Upper lobe of left lung (tissue), 6 donors: ENCODE measurements around the gene ASCC2. TPM values are rescaled to one million over a fixed set of nuclear protein-coding genes. Genes with fewer than 3 reads are reported as not detected.

Experiments
- ATAC-seq, 2 donors: fragments of 200-7000 bp; cut with Tn5 transposase; one replicate each; pipeline ENCODE4 v1.9.1; 2022; ENCODE audit warnings: mild to moderate bottlenecking in 2 of 2, moderate library complexity in 2 of 2; ENCODE audit not compliant: low FRiP score in 2 of 2
- DNase-seq, 2 donors: peaks; one replicate each; pipeline ENCODE4 v3.0.0-alpha.2; 2019 to 2020
- H3K27ac ChIP-seq, 4 donors: fragments of 200-600 bp; sonication (generic); one replicate each; pipeline ENCODE4 v1.5.1; 2016 to 2019
- H3K27me3 ChIP-seq, 4 donors: fragments of 200-600 bp; sonication (generic); one replicate each; pipeline ENCODE4 v1.5.1; 2017 to 2019
- H3K36me3 ChIP-seq, 4 donors: fragments of 200-600 bp; sonication (generic); one replicate each; pipeline ENCODE4 v1.5.1; 2016 to 2019
- H3K4me1 ChIP-seq, 4 donors: fragments of 200-600 bp; sonication (generic); one replicate each; pipeline ENCODE4 v1.5.1; 2018 to 2019
- H3K4me3 ChIP-seq, 4 donors: fragments of 200-600 bp; sonication (generic); one replicate each; pipeline ENCODE4 v1.5.1; 2017 to 2019; ENCODE audit warnings: mild to moderate bottlenecking in 2 of 4, moderate library complexity in 1 of 4
- H3K9me3 ChIP-seq, 4 donors: fragments of 200-600 bp; sonication (generic); one replicate each; pipeline ENCODE4 v1.5.1; 2018 to 2019
- CTCF ChIP-seq, 6 experiments: fragments of 450-650 bp in 4 of 6; fragments of 200-600 bp in 2 of 6; sonication (generic) in 2 of 6; IDR thresholded peaks; one replicate each; pipeline ENCODE4 v1.5.1; 2016 to 2019; ENCODE audit warnings: antibody characterized with exemption in 6 of 6
- EP300 ChIP-seq, 4 donors: sonication (generic); formaldehyde crosslinking; IDR thresholded peaks; one replicate each; pipeline ENCODE4 v1.5.1; 2017; ENCODE audit warnings: antibody characterized with exemption in 4 of 4, control low read depth in 2 of 4
- POLR2A ChIP-seq, 4 donors: fragments of 450-650 bp; IDR thresholded peaks; one replicate each; pipeline ENCODE4 v1.5.1; 2016 to 2017; ENCODE audit warnings: antibody characterized with exemption in 4 of 4, mild to moderate bottlenecking in 2 of 4
- POLR2AphosphoS5 ChIP-seq, 2 donors: sonication (generic); formaldehyde crosslinking; IDR thresholded peaks; one replicate each; pipeline ENCODE4 v1.5.1; 2017; ENCODE audit warnings: antibody characterized with exemption in 2 of 2
- WGBS, 2 donors: methylation state at CpG; one replicate each; pipeline ENCODE4 v1.1.5; 2017 to 2018; 5-methylcytosine and 5-hydroxymethylcytosine counted together
- total RNA-seq, 6 donors: library from RNA; depleted of rRNA in 4 of 6; stranded (reverse); fragments of >200 nt in 4 of 6; gene quantifications; one replicate each; pipeline versions ENCODE4 v1.1.0 to v1.2.1, GENCODE V29; 2016 to 2021
- donor health status: DM: no; HTN: no; CAD: no; lungs with moderate emphysema.
- donor health status: DM: no; HTN: yes; CAD: no; lungs with severe emphysema.

ASCC2 gene
- total RNA-seq, 6 donors from 2014 or later: 42.3 to 129 (median 64.3) TPM

- H3K4me3 ChIP-seq: no peak overlapping the region
- H3K4me1 ChIP-seq: peaks cover 10 to 35% (median 18%) of the 10 kb centered on the region in 4 donors
- TF ChIP-seq EP300 (IDR thresholded peaks at IDR 0.05): no peak
- no peak for TF ChIP-seq CTCF (IDR thresholded peaks at IDR 0.05)
- no peak for TF ChIP-seq POLR2AphosphoS5 (IDR thresholded peaks at IDR 0.05)
- no peak for TF ChIP-seq POLR2A (IDR thresholded peaks at IDR 0.05)
- peaks cover 18 to 89% (median 48%) of the 10 kb centered on the region in 4 donors for H3K36me3 ChIP-seq
- no peaks in the 10 kb centered on the region for H3K9me3 ChIP-seq
- no peak overlapping the region for H3K27ac ChIP-seq
- 78 to 87% methylated on average over 3 of the region's 3 CpGs for WGBS, 2 donors
- H3K27me3 ChIP-seq: no peaks in the 10 kb centered on the region
- ATAC-seq (no peak), DNase-seq (no peak)
Observed at GRCh38 chr22:29813563-29813962, 24.5 kb downstream of the ASCC2 start.

DNA sequence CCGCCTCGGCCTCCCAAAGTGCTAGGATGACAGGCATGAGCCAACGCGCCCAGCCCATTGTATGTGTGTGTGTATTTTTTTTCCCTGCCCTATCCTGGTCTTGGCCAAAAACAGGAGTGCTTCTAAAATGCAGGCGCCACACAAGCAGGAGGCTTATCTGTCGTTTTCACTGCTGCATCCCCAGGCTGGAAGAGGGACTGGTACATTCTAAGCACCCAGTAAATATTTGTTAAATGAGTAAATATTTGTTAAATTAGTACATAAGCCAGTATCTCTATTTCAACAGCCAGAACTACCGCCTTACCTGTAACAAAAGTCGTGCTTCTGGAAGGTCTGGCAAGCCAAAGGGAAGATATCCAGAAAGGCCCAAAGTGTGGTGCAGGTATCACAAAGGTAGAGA lies 24.9 kb downstream of the ASCC2 start:
- Histone ChIP-seq H3K9me3 (no peaks in the 10 kb centered on the region), H3K4me3 (no peak overlapping the region), H3K27ac (no peak overlapping the region), H3K27me3 (no peaks in the 10 kb centered on the region), H3K36me3 (peaks cover 21 to 89% (median 51%) of the 10 kb centered on the region in 4 donors), H3K4me1 (peaks cover 10 to 35% (median 18%) of the 10 kb centered on the region in 4 donors)
- ATAC-seq (no peak), DNase-seq (no peak)
- TF ChIP-seq POLR2A (IDR thresholded peaks at IDR 0.05): no peak
- no peak for TF ChIP-seq POLR2AphosphoS5 (IDR thresholded peaks at IDR 0.05)
- TF ChIP-seq CTCF (IDR thresholded peaks at IDR 0.05): no peak
- no peak for TF ChIP-seq EP300 (IDR thresholded peaks at IDR 0.05)
- 84 to 90% methylated on average over 8 of the region's 8 CpGs for WGBS, 2 donors

DNA sequence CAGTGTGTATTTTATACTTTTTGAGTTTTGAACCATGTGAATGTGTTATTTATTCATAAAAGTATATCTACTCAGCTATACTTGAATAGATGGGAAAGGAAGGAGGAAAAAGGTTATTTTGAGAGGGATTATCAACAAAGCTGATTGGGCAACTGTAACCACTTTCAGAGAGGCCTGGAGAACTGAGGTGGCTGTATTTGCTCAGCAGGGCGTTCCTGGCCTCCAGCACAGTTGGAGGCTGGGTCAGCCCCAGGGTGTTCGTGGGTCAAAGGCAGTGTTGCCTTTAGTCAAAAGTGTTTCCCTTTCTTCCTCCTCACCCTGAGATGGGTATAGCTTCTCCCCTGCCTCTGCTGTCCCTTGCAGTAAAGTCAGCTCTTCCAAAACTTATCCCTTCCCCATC lies 26.7 kb downstream of the ASCC2 start:
- peaks cover 6 to 27% (median 14%) of the 10 kb centered on the region in 4 donors for H3K4me1 ChIP-seq
- H3K36me3 ChIP-seq: peaks cover 28 to 92% (median 66%) of the 10 kb centered on the region in 4 donors
- 56 to 61% methylated on average over 2 of the region's 2 CpGs for WGBS, 2 donors
- H3K9me3 ChIP-seq: no peaks in the 10 kb centered on the region
- DNase-seq (peak in 1 of 2 donors; percentile 80), ATAC-seq (peak in 1 of 2 donors; percentile 75)
- TF ChIP-seq CTCF (IDR thresholded peaks at IDR 0.05) (no peak), POLR2A (IDR thresholded peaks at IDR 0.05) (no peak), EP300 (IDR thresholded peaks at IDR 0.05) (peak in 1 of 4 donors; percentile 45), POLR2AphosphoS5 (IDR thresholded peaks at IDR 0.05) (peak in 1 of 2 donors; percentile 43)
- no peak overlapping the region for H3K4me3 ChIP-seq
- H3K27ac ChIP-seq: peak overlapping the region in 2 of 4 donors; percentile 40 to 43
- no peaks in the 10 kb centered on the region for H3K27me3 ChIP-seq

- TF ChIP-seq POLR2A (IDR thresholded peaks at IDR 0.05) (no peak), EP300 (IDR thresholded peaks at IDR 0.05) (no peak), CTCF (IDR thresholded peaks at IDR 0.05) (no peak), POLR2AphosphoS5 (IDR thresholded peaks at IDR 0.05) (no peak)
- Histone ChIP-seq H3K4me3 (no peak overlapping the region), H3K36me3 (peaks cover 36 to 93% (median 72%) of the 10 kb centered on the region in 4 donors), H3K4me1 (peaks cover 3 to 22% (median 12%) of the 10 kb centered on the region in 4 donors), H3K27ac (peak overlapping the region in 2 of 4 donors; percentile 37 to 43), H3K27me3 (no peaks in the 10 kb centered on the region), H3K9me3 (no peaks in the 10 kb centered on the region)
- 73 to 83% methylated on average over 2 of the region's 2 CpGs for WGBS, 2 donors
- DNase-seq (no peak), ATAC-seq (no peak)
Observed at GRCh38 chr22:29810216-29810615, 27.9 kb downstream of the ASCC2 start.

- ATAC-seq (peak in 1 of 2 donors; percentile 62), DNase-seq (no peak)
- peaks cover 0 to 21% (median 12%) of the 10 kb centered on the region in 4 donors for H3K4me1 ChIP-seq
- H3K9me3 ChIP-seq: no peaks in the 10 kb centered on the region
- no peak for TF ChIP-seq CTCF (IDR thresholded peaks at IDR 0.05)
- TF ChIP-seq POLR2AphosphoS5 (IDR thresholded peaks at IDR 0.05): no peak
- TF ChIP-seq EP300 (IDR thresholded peaks at IDR 0.05): no peak
- TF ChIP-seq POLR2A (IDR thresholded peaks at IDR 0.05): no peak
- H3K27me3 ChIP-seq: no peaks in the 10 kb centered on the region
- H3K36me3 ChIP-seq: peaks cover 24 to 91% (median 74%) of the 10 kb centered on the region in 4 donors
- H3K27ac ChIP-seq: no peak overlapping the region
- 83 to 91% methylated on average over 1 to 6 of the region's 6 CpGs for WGBS, 2 donors
- no peak overlapping the region for H3K4me3 ChIP-seq
Observed at GRCh38 chr22:29806196-29806595, 31.9 kb downstream of the ASCC2 start.
